GM06990 (cell line): Measurements from ENCODE around the gene FOXN4.

Experiments
- DNase-seq: peaks from one replicate; pipeline ENCODE4 v3.0.0-alpha.2; 2011; ENCODE audit not compliant: insufficient read length; ENCODE audit errors: extremely low read depth
- H3K27me3 ChIP-seq: replicated peaks from 2 replicates; pipeline ENCODE4 v1.6.0; 2011; ENCODE audit warnings: low read length; ENCODE audit not compliant: control insufficient read depth, insufficient read depth
- H3K36me3 ChIP-seq: 2 replicates; pipeline ENCODE4 v1.5.1; 2011; ENCODE audit warnings: low read length; ENCODE audit not compliant: control insufficient read depth, insufficient read depth
- H3K4me3 ChIP-seq: replicated peaks from 2 replicates; pipeline ENCODE4 v1.5.1; 2011; ENCODE audit warnings: low read depth, mild to moderate bottlenecking, control low read depth, low read length
- TF ChIP-seq, protein P1 (sequence below): IDR thresholded peaks from 2 replicates; pipeline ENCODE4 v1.5.1; 2011; ENCODE audit warnings: low read length, control low read depth, mild to moderate bottlenecking, inconsistent platforms; ENCODE audit not compliant: insufficient read depth, poor library complexity, severe bottlenecking

FOXN4 gene

GRCh38 chr12:109347589-109347988 lies 38.5 kb upstream of the FOXN4 start, which contains the start of gene MYO1H:
Gene MYO1H (plus strand): TSS chr12:109347900. CDS start chr12:109347961, 61 bp downstream.
- no peaks in the 10 kb centered on the region for H3K27me3 ChIP-seq
- H3K36me3 ChIP-seq = no peaks in the 10 kb centered on the region
- no peak within 1 kb of the TSS for H3K4me3 ChIP-seq
- DNase-seq = no peak
- TF ChIP-seq, protein P1, sequence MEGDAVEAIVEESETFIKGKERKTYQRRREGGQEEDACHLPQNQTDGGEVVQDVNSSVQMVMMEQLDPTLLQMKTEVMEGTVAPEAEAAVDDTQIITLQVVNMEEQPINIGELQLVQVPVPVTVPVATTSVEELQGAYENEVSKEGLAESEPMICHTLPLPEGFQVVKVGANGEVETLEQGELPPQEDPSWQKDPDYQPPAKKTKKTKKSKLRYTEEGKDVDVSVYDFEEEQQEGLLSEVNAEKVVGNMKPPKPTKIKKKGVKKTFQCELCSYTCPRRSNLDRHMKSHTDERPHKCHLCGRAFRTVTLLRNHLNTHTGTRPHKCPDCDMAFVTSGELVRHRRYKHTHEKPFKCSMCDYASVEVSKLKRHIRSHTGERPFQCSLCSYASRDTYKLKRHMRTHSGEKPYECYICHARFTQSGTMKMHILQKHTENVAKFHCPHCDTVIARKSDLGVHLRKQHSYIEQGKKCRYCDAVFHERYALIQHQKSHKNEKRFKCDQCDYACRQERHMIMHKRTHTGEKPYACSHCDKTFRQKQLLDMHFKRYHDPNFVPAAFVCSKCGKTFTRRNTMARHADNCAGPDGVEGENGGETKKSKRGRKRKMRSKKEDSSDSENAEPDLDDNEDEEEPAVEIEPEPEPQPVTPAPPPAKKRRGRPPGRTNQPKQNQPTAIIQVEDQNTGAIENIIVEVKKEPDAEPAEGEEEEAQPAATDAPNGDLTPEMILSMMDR = no peak

- Histone ChIP-seq H3K4me3 (no peak overlapping the region), H3K27me3 (no peaks in the 10 kb centered on the region), H3K36me3 (no peaks in the 10 kb centered on the region)
- no peak for DNase-seq
- TF ChIP-seq, protein P1 = peak; percentile 30
Observed at GRCh38 chr12:109346920-109347319, 37.8 kb upstream of the FOXN4 start.

GRCh38 chr12:109345428-109345827 lies 36.3 kb upstream of the FOXN4 start:
- no peak for DNase-seq
- no peaks in the 10 kb centered on the region for H3K27me3 ChIP-seq
- TF ChIP-seq, protein P1 = no peak

DNA sequence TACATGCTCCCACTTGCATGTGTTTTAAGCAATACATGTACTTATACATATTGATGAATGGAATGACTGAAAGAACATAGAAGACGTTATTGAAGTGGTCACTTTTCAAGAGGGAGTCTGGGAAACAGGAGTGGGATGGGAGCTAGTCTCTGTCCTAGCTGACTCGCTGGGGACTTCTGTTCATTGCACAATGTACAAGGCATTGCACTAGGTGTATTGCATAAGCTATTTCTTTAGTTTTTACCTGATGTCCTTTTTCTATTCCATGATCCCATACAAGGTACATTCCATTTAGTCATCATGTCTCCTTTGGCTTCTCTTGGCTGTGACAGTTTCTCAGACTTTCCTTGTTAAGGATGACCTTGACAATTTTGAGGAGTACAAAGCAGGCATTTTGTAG lies 34.6 kb upstream of the FOXN4 start:
- H3K4me3 ChIP-seq = no peak overlapping the region
- no peaks in the 10 kb centered on the region for H3K36me3 ChIP-seq
- DNase-seq = no peak
- H3K27me3 ChIP-seq = no peaks in the 10 kb centered on the region
- TF ChIP-seq, protein P1 = no peak

More at GRCh38 chr12:109345428-109345827, 36.3 kb upstream of the FOXN4 start:
- Histone ChIP-seq H3K4me3 (no peak overlapping the region), H3K36me3 (no peaks in the 10 kb centered on the region)

- Histone ChIP-seq H3K27me3 (no peaks in the 10 kb centered on the region), H3K36me3 (no peaks in the 10 kb centered on the region), H3K4me3 (no peak overlapping the region)
- no peak for DNase-seq
- TF ChIP-seq, protein P1 = no peak
Observed at GRCh38 chr12:109336593-109336992, 27.5 kb upstream of the FOXN4 start.

GRCh38 chr12:109334887-109335286 lies 25.8 kb upstream of the FOXN4 start:
- TF ChIP-seq, protein P1 = no peak
- Histone ChIP-seq H3K27me3 (no peaks in the 10 kb centered on the region; the same call in 1 of the 2 replicates), H3K4me3 (no peak overlapping the region), H3K36me3 (no peaks in the 10 kb centered on the region)
- no peak for DNase-seq
